Mesothelial cell of epicardium (in vitro differentiated cells): ENCODE data around the gene KLHL42. TPM values are rescaled to one million over a fixed set of nuclear protein-coding genes. Genes with fewer than 3 reads are reported as not detected.

Experiments
- DNase-seq, 2 experiments: peaks; one replicate each; pipeline ENCODE4 v3.0.0; 2021; ENCODE audit warnings: low spot score in 2 of 2; ENCODE audit not compliant: unreplicated experiment in 2 of 2
- H3K27ac Mint-ChIP-seq: 2 replicates; pipeline ENCODE4 v1.8.0; 2021; ENCODE audit warnings: mixed read lengths
- H3K27me3 Mint-ChIP-seq: 2 replicates; pipeline ENCODE4 v1.8.0; 2021; ENCODE audit warnings: low read depth, mixed read lengths
- H3K36me3 Mint-ChIP-seq: 2 replicates; pipeline ENCODE4 v1.8.0; 2021; ENCODE audit warnings: mixed read lengths
- H3K4me1 Mint-ChIP-seq: 2 replicates; pipeline ENCODE4 v1.8.0; 2021; ENCODE audit warnings: mixed read lengths
- H3K4me3 Mint-ChIP-seq: 2 replicates; pipeline ENCODE4 v1.8.0; 2021; ENCODE audit warnings: mild to moderate bottlenecking, moderate library complexity, mixed read lengths
- H3K9me3 Mint-ChIP-seq: 2 replicates; pipeline ENCODE4 v1.8.0; 2021; ENCODE audit warnings: mixed read lengths
- CTCF ChIP-seq: fragments of 200-600 bp; sonication (generic); IDR thresholded peaks from one replicate; pipeline ENCODE4 v1.5.0; 2021; ENCODE audit warnings: antibody characterized with exemption; ENCODE audit not compliant: unreplicated experiment
- total RNA-seq: library from RNA; stranded (reverse); gene quantifications from 3 replicates; pipeline ENCODE4 v1.2.1, GENCODE V29; 2021

KLHL42 gene
- total RNA-seq, 1 donor from 2014 or later, result 38.7 TPM

GRCh38 chr12:27812502-27812901 lies 32.5 kb downstream of the KLHL42 start:
- Mint-ChIP-seq H3K4me1 (no peaks in the 10 kb centered on the region), H3K27ac (no peak overlapping the region), H3K4me3 (no peak overlapping the region), H3K9me3 (peaks cover 8% of the 10 kb centered on the region), H3K27me3 (no peaks in the 10 kb centered on the region), H3K36me3 (no peaks in the 10 kb centered on the region)
- no peak for DNase-seq
- TF ChIP-seq CTCF, result no peak

GRCh38 chr12:27814411-27814810 lies 34.4 kb downstream of the KLHL42 start:
- no peak for DNase-seq
- Mint-ChIP-seq H3K36me3 (no peaks in the 10 kb centered on the region), H3K27me3 (no peaks in the 10 kb centered on the region), H3K27ac (no peak overlapping the region), H3K4me1 (peaks cover 5% of the 10 kb centered on the region), H3K9me3 (peaks cover 8% of the 10 kb centered on the region), H3K4me3 (no peak overlapping the region)
- TF ChIP-seq CTCF, result no peak

GRCh38 chr12:27814851-27815591 lies 35.0 kb downstream of the KLHL42 start:
- H3K27ac Mint-ChIP-seq, result no peak overlapping the region
- peaks cover 11% of the 10 kb centered on the region for H3K4me1 Mint-ChIP-seq
- no peaks in the 10 kb centered on the region for H3K36me3 Mint-ChIP-seq
- peaks cover 8% of the 10 kb centered on the region for H3K9me3 Mint-ChIP-seq
- no peak overlapping the region for H3K4me3 Mint-ChIP-seq
- no peak for TF ChIP-seq CTCF
- DNase-seq, result no peak
- H3K27me3 Mint-ChIP-seq, result no peaks in the 10 kb centered on the region

GRCh38 chr12:27817766-27818165 lies 37.7 kb downstream of the KLHL42 start:
- H3K9me3 Mint-ChIP-seq, result peaks cover 8% of the 10 kb centered on the region
- H3K27me3 Mint-ChIP-seq, result no peaks in the 10 kb centered on the region
- no peak for TF ChIP-seq CTCF
- H3K27ac Mint-ChIP-seq, result no peak overlapping the region
- peaks cover 17% of the 10 kb centered on the region for H3K4me1 Mint-ChIP-seq
- H3K4me3 Mint-ChIP-seq, result no peak overlapping the region
- no peak for DNase-seq
- H3K36me3 Mint-ChIP-seq, result no peaks in the 10 kb centered on the region

- H3K36me3 Mint-ChIP-seq, result no peaks in the 10 kb centered on the region
- H3K27me3 Mint-ChIP-seq, result no peaks in the 10 kb centered on the region
- H3K4me1 Mint-ChIP-seq, result peaks cover 17% of the 10 kb centered on the region
- DNase-seq, result no peak
- peaks cover 8% of the 10 kb centered on the region for H3K9me3 Mint-ChIP-seq
- no peak overlapping the region for H3K4me3 Mint-ChIP-seq
- no peak overlapping the region for H3K27ac Mint-ChIP-seq
- TF ChIP-seq CTCF, result no peak
These were observed 38.4 kb downstream of the KLHL42 start for GRCh38 chr12:27818401-27818918.
